Measurements from ENCODE around the gene VKORC1L1. TPM values are rescaled to one million over a fixed set of nuclear protein-coding genes. Genes with fewer than 3 reads are reported as not detected.

The VKORC1L1 gene
- total and polyA plus RNA-seq, 2 of the 8 experiments (the other 6 are each of a cell fraction or from before 2014, with no cell fraction given): 12.7 to 45.3 TPM

- Histone ChIP-seq H2AK5ac (ENCODE audit: low read depth, low read length) (no peak overlapping the region), H3K23ac (ENCODE audit: insufficient read length) (no peak overlapping the region), H3K9ac (replicated peaks in 1 of 4; ENCODE audit: extremely low read depth in 1 of 4, low read depth in 3 of 4, low read length in 3 of 4) (no peak overlapping the region), H3K79me1 (ENCODE audit: low read depth, low read length) (no peaks in the 10 kb centered on the region; the same call in 1 of the 2 replicates), H4K20me1 (replicated peaks in 1 of 2; ENCODE audit: control insufficient read depth in 1 of 2, insufficient read depth in 2 of 2, low read length in 2 of 2) (peaks cover 0 to 7% of the 10 kb centered on the region in 2 experiments), H3K36me3 (ENCODE audit: control insufficient read depth in 2 of 4, insufficient read depth in 4 of 4, low read length in 3 of 4) (no peaks in the 10 kb centered on the region), H3K56ac (replicated peaks; ENCODE audit: insufficient read length, low read depth, low read length) (no peak overlapping the region), H3K4ac (replicated peaks; ENCODE audit: insufficient read length, low read depth, low read length) (no peak overlapping the region), H2BK20ac (ENCODE audit: low read length) (no peak overlapping the region), H3K79me2 (ENCODE audit: control insufficient read depth in 1 of 2, insufficient read depth in 2 of 2, low read length in 2 of 2) (peaks cover 0 to 12% of the 10 kb centered on the region in 2 experiments; a peak in 1 of 4 replicates), H4K5ac (ENCODE audit: insufficient read length, low read depth, low read length) (no peak overlapping the region), H2BK12ac (ENCODE audit: low read depth, low read length) (no peak overlapping the region), H3K27me3 (replicated peaks in 1 of 4; ENCODE audit: control insufficient read depth in 3 of 4, extremely low read depth in 1 of 4, insufficient read depth in 3 of 4, low read length in 3 of 4) (no peaks in the 10 kb centered on the region), H2BK15ac (ENCODE audit: low read length) (no peak overlapping the region), H3K27ac (ENCODE audit: low read depth, low read length) (no peak overlapping the region), H3K4me2 (ENCODE audit: insufficient read depth in 1 of 2, low read depth in 2 of 2, low read length in 2 of 2) (no peak overlapping the region), H3K23me2 (ENCODE audit: low read depth, low read length) (no peaks in the 10 kb centered on the region), H2BK5ac (ENCODE audit: low read depth, low read length) (no peak overlapping the region), H3K14ac (ENCODE audit: insufficient read length) (no peak overlapping the region), H2BK120ac (replicated peaks; ENCODE audit: low read depth, low read length) (no peak overlapping the region), H4K91ac (replicated peaks; ENCODE audit: insufficient read length, low read length) (no peak overlapping the region), H3K18ac (ENCODE audit: extremely low read depth, low read length) (no peak overlapping the region), H4K8ac (ENCODE audit: extremely low read depth, insufficient read depth, low read length) (no peak overlapping the region), H3K4me3 (ENCODE audit: extremely low read depth in 1 of 4, insufficient read depth in 2 of 4, low read depth in 3 of 4, low read length in 4 of 4) (no peak overlapping the region), H3K9me3 (ENCODE audit: insufficient read depth in 2 of 2, low read depth in 1 of 2, low read length in 1 of 2) (no peaks in the 10 kb centered on the region), H2AFZ (ENCODE audit: low read length) (no peak overlapping the region), H3K4me1 (replicated peaks in 1 of 4; ENCODE audit: control insufficient read depth in 3 of 4, insufficient read depth in 4 of 4, low read length in 3 of 4) (no peaks in the 10 kb centered on the region)
- TF ChIP-seq MAX (IDR thresholded peaks at IDR 0.05) (no peak), GTF2F1 (IDR thresholded peaks at IDR 0.05; ENCODE audit: borderline replicate concordance, low read depth, low read length) (no peak), RBBP5 (IDR thresholded peaks at IDR 0.05; ENCODE audit: borderline replicate concordance, low read depth, low read length) (no peak), CREB1 (IDR thresholded peaks at IDR 0.05) (no peak), E2F6 (IDR thresholded peaks at IDR 0.05) (no peak), RXRA (IDR thresholded peaks at IDR 0.05; ENCODE audit: insufficient read depth, low read depth, low read length) (no peak)
- ChIA-PET CTCF (ENCODE audit: partially characterized antibody) (interaction anchor here (0.6 kb wide), 1 partner anchor 290 kb away, joined by 4 read pairs; no protein-coding TSS in a partner anchor), POLR2A (ENCODE audit: partially characterized antibody) (interaction anchor here (0.6 to 1.1 kb wide), 2 partner anchors 12 to 165 kb away, joined by 3 read pairs; no protein-coding TSS in a partner anchor)
- DNase-seq (ENCODE audit: low read depth in 1 of 2, low spot score in 2 of 2) (no peak), FAIRE-seq (no peak)
- 97% methylated on average over 6 of the region's 8 CpGs; no CpG with 5 or more reads in 1 of the 2 experiments for WGBS, 2 experiments (ENCODE audit: extremely low coverage in 1 of 2, insufficient coverage in 1 of 2, insufficient read length in 1 of 2, insufficient replicate concordance in 2 of 2, low coverage in 1 of 2, low lambda C conversion rate in 2 of 2, missing lambda C conversion rate in 1 of 2)
Measured at GRCh38 chr7:65915921-65916657, 43.2 kb downstream of the VKORC1L1 start.
